Left lung (tissue), 10 donors: ENCODE results near the gene RRP9. TPM values are rescaled to one million over a fixed set of nuclear protein-coding genes. Genes with fewer than 3 reads are reported as not detected.
A peak's percentile ranks its signal among the peaks of the same experiment; 100 is the strongest.

Experiments used
- ATAC-seq: fragments of 200-7000 bp; cut with Tn5 transposase; one replicate; pipeline ENCODE4 v1.9.1; 2020; ENCODE audit warnings: moderate library complexity
- DNase-seq, 4 donors: peaks; one replicate each; pipeline ENCODE4 v3.0.0-alpha.2; 2013 to 2020
- H3K27ac ChIP-seq, 2 donors: fragments of 200-600 bp; sonication (generic) in 1 of 2; one replicate each; pipeline versions ENCODE4 v1.5.0 to v1.8.0; 2020 to 2021
- H3K27me3 ChIP-seq, 2 donors: fragments of 200-600 bp; sonication (generic) in 1 of 2; one replicate each; pipeline versions ENCODE4 v1.5.0 to v1.8.0; 2020 to 2021
- H3K36me3 ChIP-seq, 2 donors: fragments of 200-600 bp; sonication (generic) in 1 of 2; one replicate each; pipeline versions ENCODE4 v1.5.0 to v1.8.0; 2020 to 2021
- H3K4me1 ChIP-seq, 2 donors: fragments of 200-600 bp; one replicate each; pipeline ENCODE4 v1.8.0; 2021
- H3K4me3 ChIP-seq, 2 donors: fragments of 200-600 bp; sonication (generic) in 1 of 2; one replicate each; pipeline versions ENCODE4 v1.5.0 to v1.8.0; 2020 to 2021; ENCODE audit warnings: mild to moderate bottlenecking in 1 of 2
- H3K9me3 ChIP-seq, 2 donors: fragments of 200-600 bp; sonication (generic) in 1 of 2; one replicate each; pipeline versions ENCODE4 v1.5.0 to v1.8.0; 2020 to 2021
- intact Hi-C, 2 donors: fragments of 100-400 bp; cut with DNase I; formaldehyde crosslinking; loops; one replicate each; pipeline versions ENCODE4 v1.11.2 to v1.14.2; 2022
- polyA plus RNA-seq, 6 donors: library from polyadenylated mRNA; unstranded; fragments of 120-200 nt; gene quantifications; one replicate each; pipeline ENCODE4 v1.2.1, GENCODE V29; 2013; ENCODE audit not compliant: insufficient read length in 6 of 6
- total RNA-seq, 2 donors: library from RNA; stranded (reverse); fragmentation: NEBNext Ultra II Directional; extraction: Animal tissue kit (Norgen Biotek cat#: 25700); gene quantifications; one replicate each; pipeline ENCODE4 v1.2.1, GENCODE V29; 2021
- TF ChIP-seq, protein P1 (sequence below), 2 donors: fragments of 200-600 bp; sonication (generic) in 1 of 2; IDR thresholded peaks; one replicate each; pipeline versions ENCODE4 v1.5.0 to v1.8.0; 2021; ENCODE audit warnings: antibody characterized with exemption in 2 of 2
- donor health status: DM: no; HTN: yes; CAD: no.
- donor health status: DM: no; HTN: no; CAD: no.

RRP9 gene
- total and polyA plus RNA-seq, 8 donors = 14.5 to 25.7 (median 19.1) TPM

GRCh38 chr3:51975852-51976549 is 34.3 kb upstream of the RRP9 start:
- TF ChIP-seq, protein P1, sequence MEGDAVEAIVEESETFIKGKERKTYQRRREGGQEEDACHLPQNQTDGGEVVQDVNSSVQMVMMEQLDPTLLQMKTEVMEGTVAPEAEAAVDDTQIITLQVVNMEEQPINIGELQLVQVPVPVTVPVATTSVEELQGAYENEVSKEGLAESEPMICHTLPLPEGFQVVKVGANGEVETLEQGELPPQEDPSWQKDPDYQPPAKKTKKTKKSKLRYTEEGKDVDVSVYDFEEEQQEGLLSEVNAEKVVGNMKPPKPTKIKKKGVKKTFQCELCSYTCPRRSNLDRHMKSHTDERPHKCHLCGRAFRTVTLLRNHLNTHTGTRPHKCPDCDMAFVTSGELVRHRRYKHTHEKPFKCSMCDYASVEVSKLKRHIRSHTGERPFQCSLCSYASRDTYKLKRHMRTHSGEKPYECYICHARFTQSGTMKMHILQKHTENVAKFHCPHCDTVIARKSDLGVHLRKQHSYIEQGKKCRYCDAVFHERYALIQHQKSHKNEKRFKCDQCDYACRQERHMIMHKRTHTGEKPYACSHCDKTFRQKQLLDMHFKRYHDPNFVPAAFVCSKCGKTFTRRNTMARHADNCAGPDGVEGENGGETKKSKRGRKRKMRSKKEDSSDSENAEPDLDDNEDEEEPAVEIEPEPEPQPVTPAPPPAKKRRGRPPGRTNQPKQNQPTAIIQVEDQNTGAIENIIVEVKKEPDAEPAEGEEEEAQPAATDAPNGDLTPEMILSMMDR (IDR thresholded peaks at IDR 0.05) = no peak
- peak; percentile 44 to 87 (median 82) for DNase-seq
- H3K4me1 ChIP-seq = peaks cover 17 to 40% of the 10 kb centered on the region in 2 donors
- ATAC-seq = no peak
- intact Hi-C loops = no loop called here
- H3K36me3 ChIP-seq = no peaks in the 10 kb centered on the region
- no peaks in the 10 kb centered on the region for H3K27me3 ChIP-seq
- H3K9me3 ChIP-seq = no peaks in the 10 kb centered on the region
- H3K27ac ChIP-seq = peak overlapping the region in 1 of 2 donors; percentile 88
- peak overlapping the region; percentile 76 to 94 for H3K4me3 ChIP-seq

DNA sequence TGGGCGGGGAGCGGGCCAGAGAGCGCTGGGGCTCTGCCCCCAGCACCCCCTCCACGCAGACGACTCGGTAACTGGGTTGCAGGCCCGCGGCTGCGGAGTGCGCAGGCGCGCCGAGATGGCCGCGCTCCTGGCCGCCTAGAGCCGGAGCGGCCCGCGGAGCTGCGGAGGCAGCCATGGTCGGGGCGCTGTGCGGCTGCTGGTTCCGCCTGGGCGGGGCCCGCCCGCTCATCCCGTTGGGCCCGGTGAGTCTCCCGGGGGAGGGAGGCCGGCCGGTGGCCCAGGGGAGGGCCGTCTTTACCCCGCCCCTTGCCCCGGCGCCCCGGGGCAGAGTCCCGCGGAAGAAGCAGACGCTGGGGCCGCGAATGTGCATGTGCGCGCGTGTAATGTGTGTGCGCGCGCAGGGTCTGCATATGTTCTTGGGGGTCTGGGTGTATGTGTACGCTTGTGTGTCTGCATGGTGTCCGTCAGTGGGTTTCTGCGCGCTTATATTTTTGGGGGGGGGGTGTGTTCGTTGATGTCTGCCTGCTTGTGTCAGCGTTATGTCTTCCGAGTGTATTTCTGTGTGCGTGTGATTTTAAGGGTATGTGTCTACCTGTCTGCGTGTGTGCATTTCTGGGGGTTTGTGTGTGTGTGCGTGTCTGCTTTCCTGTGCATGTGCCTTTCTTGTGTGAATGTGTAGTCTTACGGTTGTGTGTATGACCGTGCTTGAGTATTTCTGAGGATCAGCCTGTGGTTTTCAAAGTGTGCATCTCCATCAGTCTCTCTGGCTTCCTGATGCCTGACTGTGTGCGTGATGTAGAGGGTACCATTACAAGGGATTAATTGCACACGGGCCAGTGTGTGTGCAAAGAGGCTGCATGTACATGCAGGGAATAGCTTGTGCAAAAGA is 33.5 kb upstream of the RRP9 start, which contains the start of gene ABHD14A:
TSS of gene ABHD14A (plus strand) at position 102 of the 889 bp plus-strand sequence. CDS start at position 174, 72 bp downstream.
- no peaks in the 10 kb centered on the region for H3K36me3 ChIP-seq
- H3K27me3 ChIP-seq = no peaks in the 10 kb centered on the region
- peak within 1 kb of the TSS; percentile 88 to 91 for H3K27ac ChIP-seq
- H3K9me3 ChIP-seq = no peaks in the 10 kb centered on the region
- H3K4me3 ChIP-seq = peak within 1 kb of the TSS; percentile 76 to 94
- TF ChIP-seq, protein P1 (IDR thresholded peaks at IDR 0.05) = no peak
- ATAC-seq (peak; percentile 75), DNase-seq (peak; percentile 64 to 95 (median 76))
- intact Hi-C loops = no loop called here
- peaks cover 17 to 40% of the 10 kb centered on the region in 2 donors for H3K4me1 ChIP-seq

- Histone ChIP-seq H3K4me3 (peak overlapping the region; percentile 76 to 94), H3K27ac (peak overlapping the region; percentile 88 to 91), H3K9me3 (no peaks in the 10 kb centered on the region), H3K36me3 (no peaks in the 10 kb centered on the region), H3K4me1 (peaks cover 17 to 40% of the 10 kb centered on the region in 2 donors), H3K27me3 (no peaks in the 10 kb centered on the region)
- DNase-seq (peak in 2 of 4 donors; percentile 51 to 84), ATAC-seq (peak; percentile 29)
- intact Hi-C loops = no loop called here
- TF ChIP-seq, protein P1 (IDR thresholded peaks at IDR 0.05) = peak; percentile 10 to 48
Observed at GRCh38 chr3:51974277-51974962, 32.7 kb upstream of the RRP9 start.

- Histone ChIP-seq H3K9me3 (no peaks in the 10 kb centered on the region), H3K27ac (no peak overlapping the region), H3K27me3 (peaks cover 0 to 21% of the 10 kb centered on the region in 2 donors), H3K36me3 (no peaks in the 10 kb centered on the region), H3K4me3 (no peak overlapping the region), H3K4me1 (peaks cover 22 to 59% of the 10 kb centered on the region in 2 donors)
- no peak for ATAC-seq
- intact Hi-C loops = no loop called here
- TF ChIP-seq, protein P1 (IDR thresholded peaks at IDR 0.05) = no peak
- peak in 1 of 4 donors; percentile 62 for DNase-seq
Observed at GRCh38 chr3:51971350-51971749, 29.6 kb upstream of the RRP9 start.
